ENCODE measurements around the gene FOXP3.

Gene FOXP3

GRCh38 chrX:49212861-49213260 is 51.6 kb downstream of the FOXP3 start:
- DNase-seq: no peak

DNA sequence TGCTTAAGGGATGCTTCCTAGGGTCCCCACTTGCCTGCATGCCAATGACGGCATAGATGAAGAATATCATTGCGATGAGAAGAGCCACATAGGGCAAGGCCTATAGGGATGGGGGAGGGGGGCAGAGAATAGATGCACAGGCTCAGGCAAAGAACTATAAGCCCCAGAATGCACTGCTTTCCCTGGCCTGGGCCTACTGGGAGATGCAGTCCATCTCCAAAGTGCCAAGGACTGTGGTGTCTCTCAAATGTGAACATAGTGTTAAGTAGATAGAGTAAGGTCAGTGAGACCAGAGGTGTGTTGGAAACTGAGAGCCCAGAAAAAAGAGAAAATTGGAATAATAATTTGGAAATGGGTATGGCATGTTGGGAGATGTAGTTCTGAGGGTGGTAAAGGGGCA is 52.3 kb downstream of the FOXP3 start:
- DNase-seq: no peak

DNA sequence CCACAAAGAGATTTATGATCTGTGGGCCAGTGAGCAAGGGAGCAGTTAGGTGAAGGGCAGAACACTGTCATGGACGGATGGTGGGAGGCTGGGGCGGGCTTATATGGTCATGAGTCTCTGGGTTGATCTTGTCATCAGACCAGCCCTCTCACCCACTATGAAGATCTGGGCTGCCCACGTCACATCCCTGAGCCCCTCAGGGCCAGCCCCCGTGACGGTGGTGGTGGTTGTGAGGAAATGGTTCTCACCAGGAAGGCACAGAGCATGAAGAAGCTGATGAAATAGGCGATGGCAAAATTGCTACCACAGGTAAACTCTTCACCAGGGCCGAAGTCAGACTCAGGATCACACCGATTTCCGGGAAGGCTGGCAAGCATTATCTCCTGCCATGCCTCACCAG is 53.4 kb downstream of the FOXP3 start:
- no peak for DNase-seq

GRCh38 chrX:49210406-49210805 is 54.1 kb downstream of the FOXP3 start:
- DNase-seq: no peak

DNA sequence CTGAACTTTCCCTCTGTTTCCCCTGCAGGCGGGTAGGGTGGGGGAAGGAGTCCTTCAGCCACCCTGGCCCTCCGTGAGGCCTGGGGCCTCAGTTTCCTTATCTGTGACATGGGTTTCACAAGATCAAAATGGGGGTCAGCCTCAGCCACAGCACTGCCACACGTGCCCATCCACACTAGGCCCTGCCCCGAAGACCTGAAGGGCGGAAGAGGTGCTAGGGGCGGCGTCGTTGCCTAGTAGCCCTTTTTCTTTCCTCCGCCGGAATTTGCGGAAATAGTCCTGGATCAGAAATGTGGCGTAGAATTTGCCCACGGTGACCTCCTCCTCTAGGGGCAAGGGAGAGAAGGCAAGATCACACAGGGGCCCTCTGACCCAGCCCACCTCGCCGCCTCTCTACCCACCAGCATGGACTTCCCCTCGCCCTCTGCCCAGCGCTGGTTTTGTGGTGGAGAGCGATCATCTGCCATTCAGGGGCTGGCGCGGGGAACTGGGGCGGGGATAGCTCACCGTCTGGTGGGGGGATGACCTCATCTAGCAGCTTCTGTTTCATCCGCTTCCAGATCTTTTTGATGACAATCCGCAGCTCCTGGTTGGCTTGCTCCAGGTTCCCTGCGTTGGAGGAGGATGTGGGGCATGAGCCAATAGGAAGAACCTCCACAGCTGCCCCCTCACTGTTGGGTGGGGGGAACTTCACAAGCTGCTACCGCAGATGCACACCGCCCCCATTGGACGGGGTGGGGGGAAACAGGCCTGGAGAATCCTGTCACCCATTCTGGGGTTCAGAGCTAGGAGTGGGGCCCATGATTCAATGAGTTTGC is 54.9 kb downstream of the FOXP3 start:
- DNase-seq: no peak

- DNase-seq: no peak
Measured at GRCh38 chrX:49208399-49208798, 56.1 kb downstream of the FOXP3 start.

DNA sequence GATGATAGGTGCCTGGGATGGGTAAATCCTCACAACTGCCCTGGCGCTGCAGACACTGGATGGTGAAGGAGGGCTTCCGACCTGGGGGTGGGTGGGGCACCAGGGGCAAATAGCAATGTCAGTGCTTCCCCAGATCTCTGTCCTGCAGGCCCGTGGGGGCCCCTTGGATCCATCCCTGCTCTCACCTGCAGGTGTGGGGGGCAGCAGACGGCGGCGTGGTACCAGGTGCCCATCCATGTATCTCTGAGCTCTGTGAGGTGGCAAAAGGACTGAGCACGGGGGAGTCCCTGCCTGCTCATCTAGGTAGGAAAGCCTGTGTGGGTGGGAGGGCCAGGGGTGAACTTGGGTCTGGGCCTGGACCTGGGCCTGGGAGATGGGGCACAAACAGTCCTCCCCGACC is 58.0 kb downstream of the FOXP3 start:
- DNase-seq: no peak

DNA sequence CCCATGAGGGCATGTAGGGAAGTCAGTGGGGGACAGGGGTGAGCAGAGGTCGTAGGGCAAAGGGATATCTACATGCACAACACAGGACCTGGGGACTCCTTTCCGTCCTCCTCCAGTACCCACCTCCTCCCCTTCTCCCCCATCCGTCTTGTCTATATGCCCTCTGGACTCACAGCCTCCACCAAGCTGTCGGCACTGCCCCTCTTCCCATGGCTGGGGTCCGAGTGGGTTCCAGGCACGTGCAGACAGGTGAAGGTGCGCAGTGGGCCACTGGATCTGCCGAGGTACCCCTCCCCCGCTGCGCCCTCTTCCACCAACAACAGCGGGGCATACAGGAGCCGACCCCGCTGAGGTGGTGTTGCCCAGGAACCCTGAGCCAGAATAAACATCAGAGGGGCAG is 59.1 kb downstream of the FOXP3 start:
- DNase-seq: no peak

DNA sequence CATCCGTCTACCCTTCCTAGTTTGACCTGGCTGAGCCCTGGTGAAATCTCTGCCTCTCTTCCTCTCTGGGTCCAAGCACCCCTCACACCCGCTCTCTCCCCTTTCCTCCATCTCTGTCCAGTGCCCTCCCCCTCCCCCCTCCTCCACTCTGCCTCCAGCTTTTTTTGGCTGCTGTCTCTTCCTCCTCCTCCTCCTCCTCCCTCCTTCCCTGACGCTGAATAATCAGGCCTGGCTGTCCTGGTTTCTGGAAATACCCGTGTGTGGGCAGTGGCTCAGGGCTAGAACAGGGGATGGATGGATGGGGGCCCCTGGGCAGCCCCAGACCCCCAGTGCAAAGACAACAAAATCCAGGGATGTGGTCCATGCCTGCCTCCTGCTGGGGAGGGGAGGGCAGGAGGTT is 59.8 kb downstream of the FOXP3 start:
- no peak for DNase-seq

- no peak for DNase-seq
Measured at GRCh38 chrX:49204017-49204416, 60.5 kb downstream of the FOXP3 start.

- no peak for DNase-seq
Measured at GRCh38 chrX:49203536-49203935, 61.0 kb downstream of the FOXP3 start.

GRCh38 chrX:49202022-49202421 is 62.5 kb downstream of the FOXP3 start:
- no peak for DNase-seq
